HG02943 (cell line): Measurements from ENCODE around the gene LPCAT1.
"Not testable (repeated sequence)": the region's sequence is repeated elsewhere in the genome, so short reads cannot be mapped to it uniquely, and the experiment has no call there.

Experiments used
- ATAC-seq: cut with Tn5 transposase; IDR thresholded peaks from one replicate; pipeline ENCODE4 v1.9.1; 2021; ENCODE audit warnings: mild to moderate bottlenecking, low read depth, moderate library complexity; ENCODE audit not compliant: unreplicated experiment

The LPCAT1 gene

DNA sequence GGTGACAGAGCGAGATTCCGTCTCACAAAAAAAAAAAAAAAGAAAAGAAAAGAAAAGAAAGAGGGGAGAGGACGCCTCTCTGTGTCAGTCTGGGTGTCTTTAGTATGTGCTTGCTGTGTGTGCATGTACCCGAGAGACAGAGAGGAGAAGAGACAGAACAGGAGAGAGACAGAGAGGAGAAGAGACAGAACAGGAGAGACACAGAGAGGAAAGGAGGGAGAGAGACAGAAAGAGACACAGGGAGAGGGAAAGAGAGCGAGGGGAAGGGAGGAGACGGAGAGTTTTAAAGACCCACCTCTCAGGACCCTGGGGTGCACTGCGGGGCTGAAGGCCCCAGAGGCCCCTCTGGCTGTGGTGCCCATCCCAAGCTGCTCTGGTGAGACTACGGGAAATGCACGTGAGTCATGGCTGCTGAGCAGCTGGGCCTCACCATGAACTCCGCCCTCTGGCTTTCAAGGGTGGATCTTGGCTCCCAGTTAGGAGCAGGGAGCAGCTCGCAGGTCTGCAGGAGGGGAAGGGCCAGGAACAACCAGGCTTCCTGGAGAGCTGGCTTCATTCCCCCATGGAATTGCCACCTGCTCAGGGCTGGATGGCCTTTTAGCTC, 86.4 kb downstream of the LPCAT1 start:
- no peak for ATAC-seq

DNA sequence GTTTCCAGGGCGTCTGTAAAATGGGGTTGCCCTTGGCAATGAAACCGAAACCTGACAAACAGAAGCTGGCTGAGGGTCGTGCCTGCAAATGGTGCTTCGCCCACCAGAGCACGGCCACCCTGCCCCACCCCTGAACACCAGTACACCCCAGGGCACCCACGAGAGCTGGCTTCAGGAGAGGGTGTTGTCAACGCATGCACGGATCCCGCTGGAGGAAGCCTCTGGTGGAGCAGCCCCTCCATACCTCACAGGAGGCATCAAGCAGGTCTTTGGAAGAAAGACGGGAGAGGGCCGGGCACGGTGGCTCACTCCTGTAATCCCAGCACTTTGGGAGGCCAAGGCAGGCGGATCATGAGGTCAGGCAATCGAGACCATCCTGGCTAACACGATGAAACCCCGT, 87.1 kb downstream of the LPCAT1 start:
- no peak for ATAC-seq

DNA sequence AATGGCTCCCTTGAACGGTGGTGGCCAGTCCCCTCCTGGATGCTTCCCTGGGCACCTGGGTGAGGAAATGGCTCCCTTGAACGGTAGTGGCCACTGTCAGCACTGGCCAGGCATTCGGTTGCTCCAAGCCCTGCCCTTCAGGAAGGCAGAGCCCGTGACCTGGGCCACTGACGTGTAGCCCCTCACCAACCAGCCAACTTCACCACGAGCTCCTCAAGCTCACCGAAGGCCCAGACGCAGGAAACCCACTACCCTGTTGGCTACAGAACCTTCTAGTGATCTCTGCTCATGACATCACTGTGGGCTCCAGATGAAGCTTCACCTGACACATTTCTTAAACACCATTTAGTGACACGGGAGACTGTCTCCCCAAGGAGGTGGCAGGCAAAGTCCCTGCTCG, 87.7 kb downstream of the LPCAT1 start:
- ATAC-seq = no peak

DNA sequence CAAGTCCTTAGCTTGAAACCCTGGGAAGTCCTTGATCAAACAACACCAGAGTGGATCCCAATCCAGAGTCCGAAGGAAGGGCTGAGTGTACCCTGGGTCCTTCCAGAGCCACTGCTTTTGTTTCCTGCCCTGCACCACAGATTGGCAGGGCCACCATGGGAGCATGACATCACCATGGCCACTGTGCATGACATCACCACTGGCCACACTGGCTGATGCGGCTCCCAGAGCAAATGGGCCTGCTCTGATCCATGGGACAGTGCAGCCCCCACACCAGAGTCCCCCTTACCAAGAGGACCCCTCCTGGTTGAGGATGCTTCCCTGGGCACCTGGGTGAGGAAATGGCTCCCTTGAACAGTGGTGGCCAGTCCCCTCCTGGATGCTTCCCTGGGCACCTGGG, 88.4 kb downstream of the LPCAT1 start:
- ATAC-seq = no peak

DNA sequence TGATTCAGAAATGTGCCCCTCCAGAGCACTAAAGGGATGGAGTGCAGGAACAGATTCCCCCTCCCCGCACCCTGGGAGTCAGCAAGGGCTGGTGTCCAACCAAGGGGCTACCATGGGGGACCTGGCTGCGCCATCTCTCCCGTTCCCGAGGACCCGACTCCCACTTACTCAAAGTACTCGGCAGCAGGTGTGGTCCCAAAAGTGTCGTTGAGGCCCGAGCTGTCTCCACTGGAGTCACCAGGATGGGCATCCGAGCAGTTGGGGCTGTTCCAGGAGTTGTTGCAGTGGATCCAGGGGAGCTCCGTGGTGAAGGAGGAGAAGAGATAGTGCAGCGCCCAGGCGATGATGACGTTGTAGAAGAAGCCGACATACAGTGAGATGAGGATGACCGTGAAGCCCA, 91.5 kb downstream of the LPCAT1 start:
- ATAC-seq = no peak

DNA sequence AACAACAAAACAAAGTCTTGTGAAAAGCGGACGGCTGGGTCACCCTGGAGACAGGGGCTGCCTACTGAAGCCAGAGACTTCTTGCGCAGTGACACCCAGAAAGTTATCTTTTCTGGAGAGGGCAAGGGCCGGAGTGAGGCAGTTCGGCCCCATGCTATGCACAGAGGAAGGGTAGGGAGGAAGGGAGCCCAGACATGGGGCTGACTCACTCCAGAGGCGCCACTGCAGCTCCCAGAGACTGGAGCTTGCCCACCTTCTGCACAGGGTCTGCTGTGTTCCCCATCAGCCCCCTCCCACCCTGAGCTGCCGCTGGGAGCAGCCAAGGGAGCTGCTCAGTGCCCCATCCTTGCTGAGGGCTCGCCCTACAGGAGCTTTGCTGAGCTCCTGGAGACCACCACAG, 91.9 kb downstream of the LPCAT1 start:
- ATAC-seq = no peak

DNA sequence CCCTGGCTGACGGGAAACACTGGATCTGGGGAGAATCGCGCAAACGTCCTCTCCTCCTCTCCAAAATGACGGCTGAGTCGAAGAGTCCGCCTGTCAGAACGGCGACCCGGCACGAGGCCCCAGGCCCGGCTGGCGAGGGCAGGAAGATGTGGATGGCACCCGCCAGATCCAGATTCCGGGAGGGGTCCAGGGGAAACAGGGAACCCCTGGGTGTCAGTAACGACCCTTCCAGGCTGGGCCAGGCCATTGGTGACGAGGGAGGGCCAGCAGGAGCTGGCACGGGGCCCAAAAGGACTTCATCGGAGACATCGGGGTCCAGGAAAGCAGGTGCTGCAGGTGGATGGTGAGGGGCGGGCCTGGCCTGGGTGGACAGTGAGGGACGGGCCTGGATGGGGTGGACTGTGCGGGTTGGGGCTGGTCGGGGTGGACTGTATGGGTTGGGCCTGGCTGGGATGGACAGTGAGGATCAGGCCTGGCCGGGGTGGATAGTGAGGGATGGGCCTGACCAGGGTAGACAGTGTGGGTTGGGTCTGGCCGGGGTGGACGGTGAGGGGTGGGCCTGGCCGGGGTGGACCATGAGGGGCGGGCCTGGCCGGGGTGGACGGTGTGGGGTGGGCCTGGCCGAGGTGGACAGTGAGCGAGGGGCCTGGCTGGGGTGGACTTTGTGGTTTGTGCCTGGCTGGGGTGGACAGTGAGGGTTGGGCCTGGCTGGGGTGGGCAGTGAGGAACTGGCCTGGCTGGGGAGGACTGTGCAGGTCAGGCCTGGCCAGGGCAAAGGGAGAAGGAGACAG, 92.5 kb downstream of the LPCAT1 start:
- ATAC-seq = no peak

DNA sequence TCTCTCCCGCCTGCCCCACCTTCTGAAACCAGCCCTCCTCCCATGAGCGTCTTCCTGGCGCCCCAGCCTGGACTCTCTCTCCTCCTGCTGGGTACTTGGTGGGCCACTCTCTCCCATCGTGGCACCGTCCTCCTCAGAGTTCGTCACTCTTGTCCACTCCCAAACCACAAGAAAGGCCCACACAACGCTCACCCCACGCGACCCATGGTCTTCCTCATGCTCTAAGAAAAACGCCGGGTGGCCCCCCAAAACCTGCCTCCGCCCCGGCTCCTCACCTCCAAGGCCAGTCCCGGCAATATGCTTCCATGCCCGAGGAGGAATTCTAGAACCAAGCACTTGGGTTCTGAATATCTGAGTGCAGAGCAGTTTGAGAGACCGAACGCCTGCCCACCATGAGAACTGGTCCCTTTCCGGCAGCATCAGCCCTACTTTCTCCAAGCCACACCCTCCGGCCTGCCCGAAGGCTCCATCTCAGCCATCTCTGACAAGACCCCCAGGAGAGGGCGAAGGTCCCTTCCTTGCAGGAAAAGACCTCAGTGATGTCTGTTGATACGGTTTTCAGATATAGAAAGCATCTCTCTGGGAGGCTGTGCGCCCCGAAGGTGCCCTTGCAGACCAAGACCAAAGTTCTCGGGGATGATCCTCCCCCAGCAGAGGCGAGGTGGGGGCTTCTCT, 93.5 kb downstream of the LPCAT1 start:
- no peak for ATAC-seq

DNA sequence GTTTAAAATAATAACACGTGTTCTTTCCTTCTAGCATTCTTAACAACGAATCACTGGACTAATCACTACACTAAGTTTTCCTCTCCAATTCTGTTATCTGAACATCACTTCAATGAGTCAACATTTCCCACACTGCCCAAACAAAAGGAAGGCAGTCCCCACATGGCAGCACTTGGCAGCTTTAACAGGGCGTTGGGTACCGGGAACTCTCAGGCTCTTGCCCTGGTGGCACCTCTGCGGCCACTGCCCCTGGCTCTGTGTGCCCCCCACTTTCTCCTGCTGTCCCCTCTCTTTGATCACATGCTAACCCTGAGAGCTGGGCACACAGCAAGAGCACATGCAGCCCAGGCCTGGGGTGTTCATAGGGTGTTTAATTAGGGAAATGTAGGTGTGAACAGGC, 94.3 kb downstream of the LPCAT1 start:
- no peak for ATAC-seq

DNA sequence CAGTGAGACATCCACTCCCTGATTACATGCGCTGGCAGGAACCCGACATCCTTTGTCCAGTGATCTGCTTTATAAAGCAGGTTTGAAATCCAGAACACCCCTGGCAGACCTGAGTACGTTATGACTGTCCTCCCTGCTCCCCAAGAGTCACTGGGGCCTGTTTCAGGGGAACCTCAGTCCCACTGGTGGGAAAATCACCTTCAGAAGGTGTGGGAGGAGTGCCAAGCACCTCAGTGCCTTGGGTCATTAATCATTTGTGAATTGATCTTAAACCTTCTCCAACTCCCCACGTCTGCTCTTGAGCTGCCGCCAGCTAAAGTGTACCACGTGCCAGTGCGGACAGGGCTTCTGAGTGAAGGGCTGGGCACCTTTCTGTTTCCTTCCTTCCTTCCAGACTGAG, 94.7 kb downstream of the LPCAT1 start:
- ATAC-seq = no peak

DNA sequence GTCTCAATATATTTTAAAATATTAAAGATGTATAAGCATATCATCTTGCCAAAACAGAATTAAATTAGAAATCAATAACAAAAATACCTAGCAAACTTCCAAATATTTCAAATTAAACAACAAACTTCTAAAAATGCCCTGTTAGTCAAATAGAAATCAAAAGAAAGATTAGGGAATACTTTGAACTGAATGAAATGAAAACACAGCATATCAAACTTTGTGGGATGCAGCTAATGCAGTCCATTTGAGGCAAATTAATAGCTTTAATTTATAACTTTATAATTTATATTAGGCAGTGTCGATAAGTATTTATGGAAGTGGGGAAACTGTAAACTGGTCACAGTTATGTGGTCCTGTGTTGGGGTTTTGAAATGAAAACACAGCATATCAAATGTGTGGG, 95.7 kb downstream of the LPCAT1 start:
- ATAC-seq = no peak

DNA sequence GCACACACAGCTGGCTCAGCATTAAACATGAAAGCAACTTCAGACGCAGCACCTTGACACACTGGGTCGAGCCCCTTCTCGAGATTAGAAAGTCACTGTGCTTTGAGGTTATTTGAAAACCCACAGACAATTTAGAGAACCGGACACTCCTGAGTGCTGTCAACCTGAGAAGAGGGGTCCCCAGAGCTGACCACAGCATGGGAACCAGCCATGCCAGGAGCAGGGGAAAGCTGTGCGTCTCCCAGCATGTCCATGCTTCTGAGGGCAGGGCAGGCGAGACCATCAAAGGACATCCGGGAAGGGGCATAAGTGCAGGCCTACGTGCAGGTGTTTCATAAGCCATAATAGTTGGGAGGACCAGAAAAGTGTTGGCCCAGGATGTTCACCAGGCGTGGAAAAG, 99.0 kb downstream of the LPCAT1 start:
- no peak for ATAC-seq

DNA sequence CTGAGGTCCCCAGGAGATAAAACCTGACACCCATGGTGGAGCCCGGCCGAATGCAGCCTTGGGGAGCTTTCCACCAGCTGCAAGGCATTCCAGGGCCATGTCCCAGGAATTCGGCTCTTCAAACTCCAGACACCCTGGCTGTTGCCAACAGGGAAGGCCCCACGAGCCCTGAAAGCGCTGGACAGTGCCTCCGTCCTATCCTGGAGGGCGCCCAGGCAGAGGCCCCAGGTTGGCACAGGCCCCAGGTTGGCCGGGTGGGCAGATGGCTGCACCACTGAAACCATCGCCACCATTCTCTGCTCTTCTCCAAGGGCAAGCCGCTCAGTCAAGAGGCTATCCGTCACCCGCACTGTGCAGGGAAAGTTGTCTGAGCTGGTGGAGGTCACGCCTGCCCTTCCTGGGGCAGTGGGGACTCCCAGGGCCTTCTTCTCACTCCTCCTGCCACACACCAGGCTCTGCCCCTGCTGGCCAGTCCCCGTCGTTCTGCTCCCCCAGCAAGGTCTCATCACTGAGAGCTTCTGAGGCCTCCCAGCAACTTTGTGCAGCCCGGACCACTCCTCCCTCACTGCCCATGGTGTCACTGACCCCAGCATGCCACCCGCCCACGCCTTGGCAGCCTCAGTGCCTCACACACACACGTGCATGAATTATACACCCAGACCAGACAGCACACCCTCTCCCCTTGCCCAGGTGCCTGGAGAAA, 99.7 kb downstream of the LPCAT1 start:
- no peak for ATAC-seq

DNA sequence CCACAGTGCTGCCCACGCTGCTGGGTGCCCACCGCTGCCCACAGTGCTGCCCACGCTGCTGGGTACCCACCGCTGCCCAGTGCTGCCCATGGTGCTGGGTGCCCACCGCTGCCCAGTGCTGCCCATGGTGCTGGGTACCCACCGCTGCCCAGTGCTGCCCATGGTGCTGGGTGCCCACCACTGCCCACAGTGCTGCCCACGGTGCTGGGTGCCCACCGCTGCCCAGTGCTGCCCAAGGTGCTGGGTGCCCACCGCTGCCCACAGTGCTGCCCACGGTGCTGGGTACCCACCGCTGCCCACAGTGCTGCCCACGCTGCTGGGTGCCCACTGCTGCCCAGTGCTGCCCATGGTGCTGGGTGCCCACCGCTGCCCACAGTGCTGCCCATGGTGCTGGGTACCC, 101.2 kb downstream of the LPCAT1 start:
- ATAC-seq = not testable (repeated sequence)

DNA sequence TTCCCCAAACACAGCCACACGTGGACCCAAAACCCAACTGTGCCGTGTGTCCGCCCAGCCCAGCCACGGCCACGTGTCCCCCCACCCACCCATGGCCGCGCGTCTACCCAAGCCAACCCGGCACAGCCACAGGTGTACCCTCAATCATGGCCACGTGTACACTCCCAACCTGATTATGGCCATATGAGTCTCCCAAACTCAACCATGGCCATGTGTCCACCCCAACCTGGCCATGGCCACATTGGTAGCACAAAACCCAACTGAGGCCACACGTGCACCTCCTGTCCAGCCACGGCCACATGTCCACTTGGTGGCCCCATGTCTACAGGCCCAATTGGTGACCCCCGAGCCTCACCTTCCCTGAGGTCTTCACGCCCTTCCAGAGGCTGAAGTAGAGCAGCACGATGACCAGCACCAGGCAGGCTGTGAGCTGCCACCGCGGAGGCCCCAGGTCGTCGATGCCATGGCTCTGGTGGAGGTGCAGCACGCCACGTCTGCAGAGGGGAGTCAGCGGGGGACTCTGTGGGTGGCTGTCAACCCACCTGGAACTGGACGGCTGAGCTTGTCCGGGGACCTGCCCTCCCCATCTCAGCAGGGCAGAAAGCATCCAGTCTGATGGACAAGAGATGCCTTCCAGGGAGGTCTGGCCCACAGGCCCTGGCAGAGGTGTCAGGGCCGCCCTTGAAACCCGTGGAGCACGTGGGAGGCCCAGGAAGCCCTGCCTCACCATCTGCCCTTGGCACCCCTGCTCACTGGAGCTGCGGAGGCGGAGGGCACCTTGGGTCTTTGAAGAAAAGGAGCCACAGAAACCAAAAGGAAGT, 102.0 kb downstream of the LPCAT1 start:
- ATAC-seq = no peak

DNA sequence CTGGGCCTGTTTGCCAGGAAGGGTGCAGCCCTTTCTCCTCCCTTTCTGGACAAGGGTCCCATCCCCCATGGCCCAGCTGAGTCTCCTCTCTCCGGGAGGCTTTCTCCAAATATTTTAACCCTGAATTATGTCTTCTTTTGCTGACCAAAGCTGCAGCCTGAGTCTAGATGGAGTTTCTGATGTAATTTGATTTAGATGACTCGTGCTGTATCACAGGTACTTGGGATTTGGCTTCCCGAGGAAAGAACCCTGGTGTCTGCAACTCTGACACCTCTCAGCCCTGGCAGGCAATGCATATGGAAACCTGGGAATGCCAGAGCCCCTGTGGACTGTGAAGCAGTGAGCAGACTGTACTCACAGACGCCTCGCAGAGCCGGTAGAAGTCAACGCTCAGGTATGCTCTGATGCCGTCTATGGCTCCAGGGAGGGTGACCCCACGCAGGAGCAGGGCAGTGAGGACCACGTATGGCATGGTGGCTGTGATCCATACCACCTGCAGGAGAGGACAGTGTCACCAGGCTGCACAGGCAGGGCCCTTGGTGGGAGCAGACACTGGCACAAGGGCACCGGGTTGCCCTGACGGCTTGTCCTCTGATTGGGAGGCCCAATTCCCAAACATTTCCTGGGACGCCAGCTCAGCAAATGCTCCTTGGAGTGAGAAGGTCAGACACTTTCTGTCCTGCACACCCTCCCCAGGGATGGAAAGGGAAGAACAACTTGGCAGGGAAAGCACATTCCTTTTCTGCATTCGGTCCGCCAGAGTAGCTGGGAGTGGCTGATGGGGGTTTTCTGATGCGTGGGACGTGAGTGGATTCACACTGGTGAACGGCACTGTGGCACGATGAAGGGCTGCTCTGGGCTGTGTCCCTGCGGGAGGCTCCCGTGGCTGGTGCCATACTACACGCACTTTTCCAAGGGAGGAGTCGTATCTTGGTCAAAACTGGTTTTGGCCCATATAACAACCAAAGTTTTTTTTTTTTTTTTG, 103.3 kb downstream of the LPCAT1 start:
- no peak for ATAC-seq

DNA sequence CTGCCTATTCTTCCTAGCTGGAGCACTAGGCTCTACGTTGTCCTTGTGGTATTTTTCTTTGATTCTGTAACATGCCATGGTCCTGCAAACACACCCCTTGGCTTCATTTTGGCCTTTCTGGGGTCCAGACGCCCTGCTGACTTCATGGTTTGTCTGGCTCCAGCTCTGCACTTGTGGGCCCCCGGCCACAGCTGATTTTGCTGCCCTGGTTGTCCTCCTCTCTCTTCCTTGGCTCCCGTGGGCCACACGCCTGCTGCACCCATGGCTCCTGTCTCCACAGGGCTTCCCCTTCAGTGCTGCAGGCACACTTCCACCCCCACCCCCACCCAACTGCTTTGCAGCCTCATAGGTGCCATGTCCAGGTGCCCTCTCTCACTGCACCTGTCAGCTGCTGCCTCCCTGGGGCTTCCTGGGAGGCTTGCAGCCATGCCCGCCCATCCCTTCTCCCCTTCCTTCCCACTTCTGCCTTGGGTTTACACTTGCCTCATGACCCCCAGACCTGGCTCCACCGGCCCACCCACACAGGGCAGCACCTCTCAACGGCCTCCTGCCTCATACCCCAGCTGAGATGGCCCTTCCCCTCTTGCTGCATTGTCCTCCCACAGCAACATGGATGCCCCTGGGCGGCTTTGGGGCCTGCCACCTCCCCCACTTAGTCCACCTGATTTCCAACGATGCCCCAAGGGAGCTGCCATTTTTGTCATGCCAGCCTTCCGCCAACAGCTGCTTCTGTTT, 104.1 kb downstream of the LPCAT1 start:
- ATAC-seq = no peak

DNA sequence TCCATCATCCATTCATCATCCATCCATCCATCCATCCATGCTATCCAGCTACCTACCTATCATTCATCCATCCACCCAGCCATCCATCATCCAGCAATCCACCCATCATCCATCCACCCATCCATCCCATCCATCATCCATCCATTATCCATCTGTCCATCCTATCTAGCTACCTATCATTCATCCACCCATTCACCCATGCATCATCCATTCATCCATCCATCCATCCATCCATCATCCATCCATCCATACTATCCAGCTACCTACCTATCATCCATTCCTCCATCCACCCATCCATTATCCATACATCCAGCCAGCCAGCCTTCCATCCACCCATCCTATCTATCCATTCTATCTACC, 104.9 kb downstream of the LPCAT1 start:
- no peak for ATAC-seq
